Measurements from ENCODE around the gene NR2F1.

The NR2F1 gene

GRCh38 chr5:93598091-93599000 is 15.3 kb downstream of the NR2F1 start:
- DNase-seq (ENCODE audit: low read depth), result no peak
- TF ChIP-seq CTCF (IDR thresholded peaks at IDR 0.05; ENCODE audit: insufficient read depth, low read depth, low read length, missing control alignments), result no peak
- H3K4me3 ChIP-seq (ENCODE audit: low read depth, low read length), result no peak overlapping the region

DNA sequence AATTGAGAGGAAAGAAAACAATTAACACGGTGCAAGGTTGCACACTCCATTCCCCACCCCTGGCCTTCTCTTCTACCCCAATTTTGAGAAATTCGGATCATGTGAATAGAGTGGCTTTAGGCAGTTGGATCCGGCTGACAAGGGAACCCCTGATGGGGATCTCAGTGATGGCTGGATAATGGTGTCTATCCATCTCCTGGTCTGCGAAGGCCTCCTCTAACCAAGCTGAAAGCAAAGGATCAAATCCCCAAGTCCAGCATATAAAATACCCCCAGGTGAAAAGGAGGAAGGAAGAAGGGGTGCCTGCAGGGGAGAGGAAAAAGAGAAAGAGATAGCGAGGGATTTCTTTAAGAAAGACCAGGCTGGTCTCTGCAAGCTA is 16.0 kb downstream of the NR2F1 start:
- no peak for TF ChIP-seq CTCF (IDR thresholded peaks at IDR 0.05; ENCODE audit: insufficient read depth, low read depth, low read length, missing control alignments)
- no peak for DNase-seq (ENCODE audit: low read depth)
- no peak overlapping the region for H3K4me3 ChIP-seq (ENCODE audit: low read depth, low read length)

GRCh38 chr5:93599399-93600120 is 16.5 kb downstream of the NR2F1 start:
- no peak for TF ChIP-seq CTCF (IDR thresholded peaks at IDR 0.05; ENCODE audit: insufficient read depth, low read depth, low read length, missing control alignments)
- DNase-seq (ENCODE audit: low read depth), result no peak
- H3K4me3 ChIP-seq (ENCODE audit: low read depth, low read length), result no peak overlapping the region

- H3K4me3 ChIP-seq (ENCODE audit: low read depth, low read length), result no peak overlapping the region
- no peak for TF ChIP-seq CTCF (IDR thresholded peaks at IDR 0.05; ENCODE audit: insufficient read depth, low read depth, low read length, missing control alignments)
- DNase-seq (ENCODE audit: low read depth), result no peak
These were observed 17.5 kb downstream of the NR2F1 start for GRCh38 chr5:93600409-93601070.

DNA sequence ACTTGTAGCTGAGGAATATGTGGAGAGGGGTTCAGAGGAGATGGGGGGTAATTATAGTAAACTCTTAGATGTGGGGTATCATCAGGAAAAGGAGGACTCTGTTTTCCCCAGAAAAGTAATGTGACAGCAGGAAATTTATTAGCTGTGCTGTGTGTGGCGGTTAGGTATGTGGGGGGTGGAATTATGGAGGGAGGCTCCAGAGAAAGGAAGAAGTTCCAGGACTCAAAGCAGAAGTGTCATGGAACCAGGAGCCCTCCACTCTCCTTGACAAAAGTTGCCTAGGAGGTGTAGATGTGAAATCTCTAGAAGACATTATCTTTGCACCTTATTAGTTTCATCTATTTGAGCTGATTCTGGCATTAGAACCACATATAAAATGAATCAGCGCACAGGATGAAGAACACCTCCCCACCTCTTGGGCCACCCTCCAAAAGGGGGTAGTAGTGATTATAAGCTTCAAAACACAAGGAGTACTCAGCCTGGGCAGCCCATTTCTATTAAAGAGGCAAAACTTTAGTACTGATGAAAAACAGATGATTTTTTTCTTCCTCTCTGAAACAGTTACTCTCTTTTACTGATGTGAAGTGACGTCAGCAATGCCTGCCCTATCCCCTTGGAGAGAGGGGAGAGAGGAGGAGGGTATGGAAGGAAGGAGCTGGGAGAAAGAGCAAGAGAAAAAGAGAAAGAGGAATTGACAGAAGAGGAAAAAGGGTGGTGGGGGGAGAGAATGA is 18.2 kb downstream of the NR2F1 start:
- no peak overlapping the region for H3K4me3 ChIP-seq (ENCODE audit: low read depth, low read length)
- no peak for DNase-seq (ENCODE audit: low read depth)
- no peak for TF ChIP-seq CTCF (IDR thresholded peaks at IDR 0.05; ENCODE audit: insufficient read depth, low read depth, low read length, missing control alignments)

- DNase-seq (ENCODE audit: low read depth), result no peak
- TF ChIP-seq CTCF (IDR thresholded peaks at IDR 0.05; ENCODE audit: insufficient read depth, low read depth, low read length, missing control alignments), result no peak
- no peak overlapping the region for H3K4me3 ChIP-seq (ENCODE audit: low read depth, low read length)
These were observed 18.8 kb downstream of the NR2F1 start for GRCh38 chr5:93601802-93602155.
